BLaER1 treated with 17β-estradiol and CSF1 and Interleukin-3, amounts not matched to agents 10 nM and 100 nM (cell line): ENCODE results near the gene TRAPPC10.

Experiments used
- H3K27ac ChIP-seq, 11 experiments: shearing (Covaris generic); formaldehyde crosslinking; 2 replicates each; pipeline ENCODE4 v1.8.1; 2022
- H3K27me3 ChIP-seq, 11 experiments: shearing (Covaris generic); formaldehyde crosslinking; 2 replicates each; pipeline ENCODE4 v1.8.1; 2022
- H3K36me3 ChIP-seq, 11 experiments: shearing (Covaris generic); formaldehyde crosslinking; 2 replicates each; pipeline ENCODE4 v1.8.1; 2022
- H3K4me1 ChIP-seq, 10 experiments: shearing (Covaris generic); formaldehyde crosslinking; 2 replicates each; pipeline ENCODE4 v1.8.1; 2022
- H3K4me2 ChIP-seq, 11 experiments: shearing (Covaris generic); formaldehyde crosslinking; 2 replicates each; pipeline ENCODE4 v1.8.1; 2022
- H3K4me3 ChIP-seq, 10 experiments: shearing (Covaris generic); formaldehyde crosslinking; 2 replicates each; pipeline ENCODE4 v1.8.1; 2022
- H3K9ac ChIP-seq, 11 experiments: shearing (Covaris generic); formaldehyde crosslinking; 2 replicates each; pipeline ENCODE4 v1.8.1; 2022
- H3K9me3 ChIP-seq, 11 experiments: shearing (Covaris generic); formaldehyde crosslinking; replicated peaks in 1 of 11; 2 replicates each; pipeline ENCODE4 v1.8.1; 2022
- H4K20me1 ChIP-seq, 11 experiments: shearing (Covaris generic); formaldehyde crosslinking; 2 replicates each; pipeline ENCODE4 v1.8.1; 2022
- Cebpa-rat ChIP-seq, 11 experiments: shearing (Covaris generic); IDR thresholded peaks; 2 replicates each; pipeline ENCODE4 v1.8.1; 2022

TRAPPC10 gene

DNA sequence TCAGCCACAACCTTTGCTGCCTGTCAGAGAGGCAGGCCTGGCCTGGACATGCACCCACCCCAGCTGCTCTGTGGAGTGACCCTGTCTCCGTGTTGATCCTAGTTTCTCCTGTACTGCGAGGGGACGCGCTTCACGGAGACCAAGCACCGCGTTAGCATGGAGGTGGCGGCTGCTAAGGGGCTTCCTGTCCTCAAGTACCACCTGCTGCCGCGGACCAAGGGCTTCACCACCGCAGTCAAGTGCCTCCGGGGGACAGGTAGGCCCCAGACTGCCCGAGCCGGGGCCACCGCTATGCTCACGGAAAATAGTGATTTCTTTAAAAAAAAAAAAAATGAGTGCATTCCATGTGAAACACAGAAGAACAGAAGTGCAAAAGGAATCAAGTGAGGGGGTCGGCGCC, 41.6 kb upstream of the TRAPPC10 start:
- H3K27ac ChIP-seq = no peak overlapping the region
- H3K27me3 ChIP-seq = no peaks in the 10 kb centered on the region; a peak in 1 of 22 replicates
- peaks cover 0 to 67% (median 33%) of the 10 kb centered on the region in 11 experiments; a peak in 18 of 22 replicates for H3K36me3 ChIP-seq
- H4K20me1 ChIP-seq = peaks cover 32 to 71% (median 45%) of the 10 kb centered on the region in 11 experiments
- no peak for TF ChIP-seq Cebpa-rat (IDR thresholded peaks at IDR 0.05)
- H3K4me2 ChIP-seq = no peak overlapping the region
- no peak overlapping the region for H3K4me3 ChIP-seq
- H3K9me3 ChIP-seq = no peaks in the 10 kb centered on the region
- peaks cover 15 to 38% (median 22%) of the 10 kb centered on the region in 10 experiments for H3K4me1 ChIP-seq
- H3K9ac ChIP-seq = no peak overlapping the region

DNA sequence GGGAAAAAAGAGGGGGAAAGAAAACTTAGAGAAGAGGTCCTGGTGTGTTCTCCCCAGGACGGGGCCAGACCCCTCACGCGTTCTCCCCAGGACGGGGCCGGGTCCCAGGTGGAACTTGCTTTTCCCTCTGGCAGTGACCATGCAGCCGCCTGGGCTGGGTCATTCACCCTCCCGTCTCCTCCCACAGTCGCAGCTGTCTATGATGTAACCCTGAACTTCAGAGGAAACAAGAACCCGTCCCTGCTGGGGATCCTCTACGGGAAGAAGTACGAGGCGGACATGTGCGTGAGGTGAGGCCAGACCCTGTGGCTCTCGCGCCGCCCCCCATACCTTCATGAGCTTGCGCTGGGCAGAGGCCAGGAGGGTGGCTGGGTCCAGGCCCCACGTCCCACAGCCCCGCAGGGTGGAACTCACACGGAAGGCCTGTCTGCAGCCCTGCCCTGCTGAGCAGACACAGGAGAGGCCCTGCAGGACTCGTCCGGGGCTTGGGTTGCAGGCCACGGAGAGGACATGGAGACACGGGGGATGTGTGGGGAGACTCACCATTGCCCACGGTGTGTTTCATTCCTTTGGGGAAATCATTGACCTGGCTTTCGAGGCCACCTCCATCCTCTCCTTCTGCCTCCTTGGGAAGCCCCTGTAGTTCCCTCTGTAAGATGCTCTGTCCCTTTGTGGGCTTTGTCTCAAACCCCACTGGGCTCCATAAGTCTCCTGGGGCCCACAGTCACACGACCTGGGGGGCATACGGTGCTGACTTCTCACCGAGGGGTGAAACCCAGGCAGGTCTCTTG, 40.7 kb upstream of the TRAPPC10 start:
- no peaks in the 10 kb centered on the region for H3K9me3 ChIP-seq
- peaks cover 0 to 61% (median 33%) of the 10 kb centered on the region in 11 experiments; a peak in 18 of 22 replicates for H3K36me3 ChIP-seq
- 0 out of 22 replicates have a peak overlapping the region, but pooled peaks of 2 of the 11 experiments have one; percentile 3 to 8 for H3K4me2 ChIP-seq
- peaks cover 14 to 37% (median 19%) of the 10 kb centered on the region in 10 experiments for H3K4me1 ChIP-seq
- H3K27me3 ChIP-seq = no peaks in the 10 kb centered on the region
- peaks cover 24 to 62% (median 37%) of the 10 kb centered on the region in 11 experiments for H4K20me1 ChIP-seq
- no peak overlapping the region for H3K9ac ChIP-seq
- TF ChIP-seq Cebpa-rat (IDR thresholded peaks at IDR 0.05) = no peak
- H3K4me3 ChIP-seq = no peak overlapping the region
- no peak overlapping the region for H3K27ac ChIP-seq

DNA sequence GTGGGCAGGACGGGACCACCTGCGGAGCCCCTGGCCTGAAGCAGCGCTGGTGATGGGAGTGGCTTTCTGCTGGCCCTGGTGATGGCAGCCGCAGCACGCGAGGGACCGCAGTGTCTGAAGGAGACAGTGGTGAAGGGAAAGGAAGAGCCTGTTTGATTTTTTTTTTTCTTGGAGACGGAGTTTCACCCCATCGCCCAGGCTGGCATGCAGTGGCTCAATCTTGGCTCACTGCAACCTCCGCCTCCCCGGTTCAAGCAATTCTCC, 40.2 kb upstream of the TRAPPC10 start:
- Histone ChIP-seq H3K27ac (no peak overlapping the region), H4K20me1 (peaks cover 19 to 57% (median 31%) of the 10 kb centered on the region in 11 experiments; a peak in 21 of 22 replicates), H3K4me1 (peaks cover 10 to 32% (median 19%) of the 10 kb centered on the region in 10 experiments), H3K36me3 (peaks cover 0 to 60% (median 33%) of the 10 kb centered on the region in 11 experiments; a peak in 18 of 22 replicates), H3K9me3 (no peaks in the 10 kb centered on the region), H3K9ac (no peak overlapping the region), H3K4me2 (no peak overlapping the region), H3K27me3 (no peaks in the 10 kb centered on the region), H3K4me3 (no peak overlapping the region)
- no peak for TF ChIP-seq Cebpa-rat (IDR thresholded peaks at IDR 0.05)

DNA sequence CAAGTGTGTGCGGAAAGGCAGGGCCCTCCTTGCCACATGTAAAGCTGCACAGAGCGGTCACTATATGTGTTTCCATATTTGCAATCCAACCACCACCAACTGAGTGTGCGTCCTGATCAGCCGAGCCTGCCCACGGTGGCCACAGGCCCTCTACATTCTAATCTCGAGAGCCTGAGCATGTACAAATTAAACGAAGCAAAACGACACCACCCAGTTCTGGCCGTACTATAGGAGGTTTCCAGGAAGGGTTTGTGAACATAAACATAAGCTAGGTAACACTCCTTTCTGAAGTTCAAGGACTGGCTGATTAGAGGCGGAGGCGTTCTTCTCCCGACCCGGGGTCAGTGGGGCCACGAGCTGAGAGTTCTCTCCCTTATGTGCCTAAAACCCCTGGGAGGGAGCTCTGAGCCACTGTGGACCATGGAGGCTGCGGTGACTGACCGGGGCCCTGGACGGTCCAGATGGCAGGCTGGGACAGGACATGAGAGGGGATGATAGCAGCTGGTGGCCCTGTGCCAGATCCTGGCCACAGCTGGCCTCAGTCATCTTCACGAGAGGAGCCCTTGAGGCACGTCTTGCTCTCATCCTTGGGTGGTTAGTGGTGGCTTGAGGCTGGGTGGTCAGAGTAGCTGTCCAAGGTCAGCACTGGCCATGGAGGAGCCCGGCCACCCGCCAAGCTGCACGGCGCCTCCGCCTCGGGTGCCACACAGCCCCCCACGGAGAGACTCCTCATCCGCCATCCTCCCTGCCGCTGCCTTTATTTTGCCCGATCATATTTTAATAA, 39.1 kb upstream of the TRAPPC10 start:
- Histone ChIP-seq H3K27ac (no peak overlapping the region), H3K4me1 (peaks cover 0 to 28% (median 16%) of the 10 kb centered on the region in 10 experiments; a peak in 14 of 20 replicates), H3K4me3 (no peak overlapping the region), H3K27me3 (no peaks in the 10 kb centered on the region), H3K36me3 (peaks cover 0 to 65% (median 31%) of the 10 kb centered on the region in 11 experiments; a peak in 18 of 22 replicates), H4K20me1 (peaks cover 10 to 46% (median 21%) of the 10 kb centered on the region in 11 experiments; a peak in 17 of 22 replicates), H3K9me3 (no peaks in the 10 kb centered on the region), H3K4me2 (no peak overlapping the region), H3K9ac (no peak overlapping the region)
- TF ChIP-seq Cebpa-rat (IDR thresholded peaks at IDR 0.05) = no peak

DNA sequence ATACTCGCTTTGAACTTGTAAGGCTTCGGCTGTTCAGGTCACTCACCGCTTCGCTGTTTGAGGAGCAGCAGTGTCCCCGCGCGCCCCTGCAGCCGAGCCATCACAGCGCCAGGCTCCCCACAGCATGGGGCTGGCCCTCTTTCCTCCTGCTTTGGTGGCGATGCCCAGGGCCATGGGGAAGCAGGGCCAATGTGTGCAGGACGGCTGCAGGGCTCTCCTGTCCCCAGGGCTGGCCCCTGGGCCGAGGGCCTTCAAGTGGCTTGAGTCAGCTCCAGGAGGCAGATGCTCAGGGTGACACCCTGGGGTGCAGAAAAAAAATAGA, 38.5 kb upstream of the TRAPPC10 start:
- no peak for TF ChIP-seq Cebpa-rat (IDR thresholded peaks at IDR 0.05)
- Histone ChIP-seq H3K36me3 (peaks cover 0 to 67% (median 31%) of the 10 kb centered on the region in 11 experiments; a peak in 18 of 22 replicates), H3K27me3 (no peaks in the 10 kb centered on the region), H3K4me1 (peaks cover 0 to 28% (median 16%) of the 10 kb centered on the region in 10 experiments; a peak in 14 of 20 replicates), H3K9ac (no peak overlapping the region), H3K9me3 (no peaks in the 10 kb centered on the region), H3K27ac (no peak overlapping the region), H3K4me3 (no peak overlapping the region), H3K4me2 (no peak overlapping the region), H4K20me1 (peaks cover 6 to 42% (median 19%) of the 10 kb centered on the region in 11 experiments; a peak in 17 of 22 replicates)

DNA sequence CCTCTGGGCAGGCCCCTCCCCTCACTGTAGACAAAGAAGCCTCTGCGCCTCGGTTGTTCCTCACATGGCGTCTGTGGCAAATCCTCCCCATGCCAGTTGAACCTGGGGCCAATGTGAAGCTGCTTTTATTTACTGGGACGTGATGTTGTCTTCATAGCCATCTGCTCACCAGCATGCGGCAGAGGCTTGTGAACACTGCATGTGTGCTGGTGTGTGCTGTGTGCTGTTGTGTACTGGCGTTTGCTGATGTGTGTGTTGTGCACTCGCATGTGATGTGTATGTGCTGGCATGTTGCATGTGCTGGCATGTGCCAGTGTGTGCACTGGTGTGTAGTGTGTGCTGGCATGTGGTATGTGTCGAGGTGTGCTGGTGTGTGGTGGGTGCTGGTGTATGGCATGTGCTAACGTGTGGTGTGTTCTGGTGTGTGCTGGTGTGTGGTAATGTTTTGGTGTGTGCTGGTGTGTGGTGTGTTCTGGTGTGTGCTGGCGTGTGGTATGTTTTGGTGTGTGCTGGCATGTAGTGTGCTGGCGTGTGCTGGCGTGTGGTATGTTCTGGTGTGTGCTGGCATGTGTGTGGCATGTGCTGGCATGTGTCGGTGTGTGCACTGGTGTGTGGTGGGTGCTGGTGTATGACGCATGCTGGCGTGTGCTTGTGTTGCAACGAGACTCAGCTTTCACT, 37.2 kb upstream of the TRAPPC10 start:
- Histone ChIP-seq H3K36me3 (peaks cover 0 to 64% (median 23%) of the 10 kb centered on the region in 11 experiments; a peak in 15 of 22 replicates), H3K9ac (no peak overlapping the region), H3K27me3 (peaks cover 0 to 9% (median 6%) of the 10 kb centered on the region in 11 experiments; a peak in 11 of 22 replicates), H3K4me3 (no peak overlapping the region), H3K9me3 (no peaks in the 10 kb centered on the region), H3K4me2 (peak overlapping the region in 1 of 11 experiments; percentile 29; a peak in 1 of 22 replicates), H4K20me1 (peaks cover 0 to 40% (median 12%) of the 10 kb centered on the region in 11 experiments; a peak in 10 of 22 replicates), H3K4me1 (peaks cover 0 to 27% (median 19%) of the 10 kb centered on the region in 10 experiments; a peak in 15 of 20 replicates), H3K27ac (no peak overlapping the region)
- no peak for TF ChIP-seq Cebpa-rat (IDR thresholded peaks at IDR 0.05)

DNA sequence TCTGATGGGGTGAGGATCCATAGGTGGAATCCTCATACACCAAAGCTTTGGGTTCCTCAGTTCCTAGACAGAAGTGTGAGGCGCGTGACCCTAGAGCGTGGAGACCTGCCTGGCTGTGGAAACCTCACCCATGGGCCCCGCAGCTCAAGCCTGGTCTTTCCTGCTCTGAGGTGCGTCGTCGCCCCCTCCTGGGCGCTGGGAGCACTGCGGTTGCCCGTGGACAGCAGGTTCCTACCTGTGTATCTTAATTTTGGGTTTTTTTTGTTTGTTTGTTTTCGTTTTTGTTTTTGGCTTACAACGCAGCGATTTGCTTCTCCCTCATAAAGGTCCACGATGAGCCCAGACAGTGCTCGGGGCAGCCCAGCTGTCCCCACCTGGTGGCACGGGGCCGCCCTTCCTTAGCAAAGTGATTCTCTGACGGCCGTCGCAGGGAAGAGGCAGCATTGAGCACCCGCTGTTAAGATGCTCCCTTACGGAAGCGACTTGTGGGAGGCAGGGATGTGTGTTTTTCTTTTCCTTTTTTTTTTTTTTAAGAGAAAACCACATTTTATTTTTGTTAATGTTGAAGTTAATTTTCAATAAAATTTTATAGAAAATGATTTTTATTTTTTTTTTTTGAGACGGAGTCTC, 36.5 kb upstream of the TRAPPC10 start:
- Histone ChIP-seq H4K20me1 (peaks cover 0 to 43% (median 14%) of the 10 kb centered on the region in 11 experiments; a peak in 11 of 22 replicates), H3K27ac (no peak overlapping the region), H3K4me3 (no peak overlapping the region), H3K4me2 (peak overlapping the region in 1 of 11 experiments; percentile 29; a peak in 1 of 22 replicates), H3K4me1 (peaks cover 3 to 31% (median 25%) of the 10 kb centered on the region in 10 experiments; a peak in 18 of 20 replicates), H3K36me3 (peaks cover 0 to 57% (median 17%) of the 10 kb centered on the region in 11 experiments; a peak in 15 of 22 replicates), H3K9ac (no peak overlapping the region), H3K9me3 (no peaks in the 10 kb centered on the region), H3K27me3 (peaks cover 5 to 16% (median 10%) of the 10 kb centered on the region in 11 experiments; a peak in 14 of 22 replicates)
- no peak for TF ChIP-seq Cebpa-rat (IDR thresholded peaks at IDR 0.05)

DNA sequence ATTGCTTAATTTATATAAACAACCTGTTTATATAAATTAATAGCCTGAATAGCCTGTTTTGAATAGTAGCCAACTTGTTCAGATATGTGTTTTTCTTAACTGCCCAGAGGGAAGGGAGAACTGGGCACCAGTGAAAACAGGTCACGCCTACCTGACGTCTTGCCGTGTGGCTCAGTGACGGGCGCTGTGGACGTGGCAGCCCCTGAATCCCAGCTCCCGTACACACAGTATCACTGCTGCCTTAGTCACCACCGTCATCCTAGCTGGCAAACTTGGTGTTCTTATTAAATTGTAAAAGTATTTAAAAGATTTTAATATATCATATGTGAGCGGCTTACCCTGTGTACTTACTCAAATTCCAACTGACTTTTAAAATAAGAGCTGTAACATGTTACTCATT, 35.4 kb upstream of the TRAPPC10 start:
- Histone ChIP-seq H3K36me3 (peaks cover 0 to 55% (median 14%) of the 10 kb centered on the region in 11 experiments; a peak in 14 of 22 replicates), H3K4me3 (no peak overlapping the region), H3K9me3 (no peaks in the 10 kb centered on the region), H3K27me3 (peaks cover 7 to 24% (median 17%) of the 10 kb centered on the region in 11 experiments; a peak in 14 of 22 replicates), H3K27ac (no peak overlapping the region), H3K9ac (no peak overlapping the region), H3K4me2 (peak overlapping the region in 2 of 11 experiments; percentile 8 to 39; a peak in 1 of 22 replicates), H3K4me1 (peaks cover 3 to 36% (median 33%) of the 10 kb centered on the region in 10 experiments; a peak in 18 of 20 replicates), H4K20me1 (peaks cover 0 to 40% (median 13%) of the 10 kb centered on the region in 11 experiments; a peak in 10 of 22 replicates)
- TF ChIP-seq Cebpa-rat (IDR thresholded peaks at IDR 0.05) = no peak
